PC-9 (cell line): ENCODE measurements around the gene ORAI2. TPM values are rescaled to one million over a fixed set of nuclear protein-coding genes. Genes with fewer than 3 reads are reported as not detected.
A peak's percentile ranks its signal among the peaks of the same experiment; 100 is the strongest.

Experiments
- BruUV-seq: library from RNA; stranded (reverse); fragments of 400-500 nt; replicated peaks from 2 replicates; lab custom pipeline; 2021; lab: Mats Ljungman, UMichigan
- CTCF ChIA-PET: fragments of 300-600 bp; sonication (Branson Sonifier 250); formaldehyde crosslinking; loops from one replicate; lab custom pipeline; 2022; ENCODE audit warnings: antibody characterized with exemption; lab: Charles Lee
- POLR2A ChIA-PET: fragments of 300-600 bp; sonication (Branson Sonifier 250); formaldehyde crosslinking; loops from one replicate; lab custom pipeline; 2022; ENCODE audit warnings: antibody characterized with exemption; ENCODE audit not compliant: unreplicated experiment; lab: Charles Lee
- DNase-seq, 2 experiments: peaks; one replicate each; pipeline versions ENCODE4 v3.0.0 to v3.0.0-alpha.2; 2015 to 2022; ENCODE audit warnings: mixed read lengths in 1 of 2
- H2AFZ ChIP-seq: fragments of 200-600 bp; sonication (generic); 2 replicates; pipeline ENCODE4 v1.8.1; 2017; ENCODE audit warnings: antibody characterized with exemption
- H3F3A ChIP-seq: fragments of 200-600 bp; sonication (generic); 2 replicates; pipeline ENCODE4 v1.8.1; 2017; ENCODE audit warnings: antibody characterized with exemption, mild to moderate bottlenecking, low read depth; ENCODE audit not compliant: insufficient read depth
- H3K27ac ChIP-seq: fragments of 200-600 bp; sonication (generic); 2 replicates; pipeline ENCODE4 v1.6.1; 2016; ENCODE audit warnings: mixed run types
- H3K27me3 ChIP-seq: fragments of 200-600 bp; sonication (generic); 2 replicates; pipeline ENCODE4 v1.6.1; 2016; ENCODE audit warnings: low read depth, mixed run types; ENCODE audit not compliant: insufficient read depth
- H3K36me3 ChIP-seq: fragments of 200-600 bp; sonication (generic); 2 replicates; pipeline ENCODE4 v1.6.1; 2016; ENCODE audit warnings: low read depth, mixed run types
- H3K4me1 ChIP-seq: fragments of 200-600 bp; sonication (generic); replicated peaks from 2 replicates; pipeline ENCODE4 v1.6.1; 2016; ENCODE audit warnings: mixed run types; ENCODE audit not compliant: insufficient read depth
- H3K4me2 ChIP-seq: fragments of 200-600 bp; sonication (generic); 2 replicates; pipeline ENCODE4 v1.6.1; 2017; ENCODE audit warnings: mixed run types
- H3K4me3 ChIP-seq: fragments of 200-600 bp; sonication (generic); 2 replicates; pipeline ENCODE4 v1.6.1; 2016; ENCODE audit warnings: mixed run types
- H3K79me2 ChIP-seq: fragments of 200-600 bp; sonication (generic); 2 replicates; pipeline ENCODE4 v1.6.1; 2017; ENCODE audit warnings: low read depth, mixed run types
- H3K9me2 ChIP-seq: fragments of 200-600 bp; sonication (generic); 2 replicates; pipeline ENCODE4 v1.8.1; 2017; ENCODE audit warnings: mild to moderate bottlenecking; ENCODE audit not compliant: insufficient read depth
- H3K9me3 ChIP-seq: fragments of 200-600 bp; sonication (generic); 2 replicates; pipeline ENCODE4 v1.8.1; 2016; ENCODE audit warnings: low read depth; ENCODE audit not compliant: insufficient read depth
- H4K20me1 ChIP-seq: fragments of 200-600 bp; sonication (generic); 2 replicates; pipeline ENCODE4 v1.8.1; 2017; ENCODE audit not compliant: insufficient read depth
- CTCF ChIP-seq: fragments of 200-600 bp; sonication (generic); conservative IDR thresholded peaks from 2 replicates; pipeline ENCODE4 v1.6.1; 2017; ENCODE audit warnings: mixed run types, antibody characterized with exemption, mild to moderate bottlenecking, moderate library complexity
- EZH2 ChIP-seq: fragments of 200-600 bp; sonication (generic); IDR thresholded peaks from 2 replicates; pipeline ENCODE4 v1.8.0; 2017; ENCODE audit warnings: antibody characterized with exemption, low read depth
- intact Hi-C: fragments of 100-400 bp; cut with micrococcal nuclease; formaldehyde crosslinking; loops from one replicate; pipeline ENCODE4 v1.10.0; 2022; ENCODE audit not compliant: unreplicated experiment
- total RNA-seq: library from RNA; stranded (reverse); gene quantifications from 2 replicates; pipeline ENCODE4 v1.2.3, GENCODE V29; 2021

Gene ORAI2
- total RNA-seq, 1 experiment from 2014 or later = 53.3 TPM

GRCh38 chr7:102432442-102433218 lies 745 bp upstream of the ORAI2 start:
- Histone ChIP-seq H3K27me3 (no peaks in the 10 kb centered on the region), H2AFZ (no peak overlapping the region), H3K4me3 (peak overlapping the region; percentile 84; the same call in 1 of the 2 replicates), H3K36me3 (no peaks in the 10 kb centered on the region), H3K9me2 (no peaks in the 10 kb centered on the region), H3K4me2 (peak overlapping the region; percentile 74), H3K79me2 (no peaks in the 10 kb centered on the region), H3F3A (peaks cover 17% of the 10 kb centered on the region), H3K27ac (no peak overlapping the region), H3K9me3 (no peaks in the 10 kb centered on the region), H4K20me1 (no peaks in the 10 kb centered on the region; the same call in 1 of the 2 replicates), H3K4me1 (0 out of 2 replicates have a peak, but pooled peaks cover 6% of the 10 kb centered on the region)
- no peak for DNase-seq
- no peak for TF ChIP-seq EZH2
- no peak for TF ChIP-seq CTCF
- intact Hi-C loops = no loop called here
- POLR2A ChIA-PET = interaction anchor here (0.8 kb wide), 1 partner anchor 23 kb away, joined by 3 read pairs; no protein-coding TSS in a partner anchor
- no TSS peak for BruUV-seq
- CTCF ChIA-PET = interaction anchor here (0.6 kb wide), 1 partner anchor 1443 kb away, joined by 3 read pairs; no protein-coding TSS in a partner anchor

GRCh38 chr7:102434039-102434486 lies 688 bp downstream of the ORAI2 start:
- H3K9me2 ChIP-seq = no peaks in the 10 kb centered on the region
- no peaks in the 10 kb centered on the region for H3K36me3 ChIP-seq
- TSS peak; percentile 41 for BruUV-seq
- H3K4me1 ChIP-seq = 0 out of 2 replicates have a peak, but pooled peaks cover 6% of the 10 kb centered on the region
- intact Hi-C loops = no loop called here
- H3K27me3 ChIP-seq = no peaks in the 10 kb centered on the region
- no peak overlapping the region for H3K27ac ChIP-seq
- POLR2A ChIA-PET = interaction anchor here (0.6 kb wide), 1 partner anchor 1325 kb away, joined by 3 read pairs; no protein-coding TSS in a partner anchor
- peak overlapping the region; percentile 83 for H2AFZ ChIP-seq
- H3F3A ChIP-seq = peaks cover 17% of the 10 kb centered on the region
- H4K20me1 ChIP-seq = no peaks in the 10 kb centered on the region
- no peaks in the 10 kb centered on the region for H3K9me3 ChIP-seq
- H3K79me2 ChIP-seq = no peaks in the 10 kb centered on the region
- DNase-seq = no peak
- peak overlapping the region; percentile 74 for H3K4me2 ChIP-seq
- H3K4me3 ChIP-seq = peak overlapping the region; percentile 84
- TF ChIP-seq EZH2 = no peak
- TF ChIP-seq CTCF = no peak
- CTCF ChIA-PET = interaction anchor here (0.6 kb wide), 3 partner anchors 31 to 53 kb away, joined by 4 to 14 read pairs (median 6); partner anchors contain the start of gene PRKRIP1

GRCh38 chr7:102436118-102436517 lies 2.7 kb downstream of the ORAI2 start:
- BruUV-seq = no TSS peak
- TF ChIP-seq CTCF (no peak), EZH2 (no peak)
- Histone ChIP-seq H4K20me1 (no peaks in the 10 kb centered on the region; the same call in 1 of the 2 replicates), H3K36me3 (no peaks in the 10 kb centered on the region), H3K27me3 (no peaks in the 10 kb centered on the region), H2AFZ (no peak overlapping the region), H3K4me1 (peaks cover 22% of the 10 kb centered on the region), H3K4me3 (no peak overlapping the region), H3K9me2 (no peaks in the 10 kb centered on the region), H3K9me3 (no peaks in the 10 kb centered on the region), H3K27ac (no peak overlapping the region), H3K79me2 (no peaks in the 10 kb centered on the region), H3F3A (peaks cover 32% of the 10 kb centered on the region), H3K4me2 (no peak overlapping the region)
- no peak for DNase-seq
- intact Hi-C loops = no loop called here
- ChIA-PET POLR2A (interaction anchor here (0.6 kb wide), 1 partner anchor 129 kb away, joined by 7 read pairs; no protein-coding TSS in a partner anchor), CTCF (no interaction called here)
